Muscle of leg (tissue), 9 donors: ENCODE results near the gene KRTAP19-7. TPM values are rescaled to one million over a fixed set of nuclear protein-coding genes. Genes with fewer than 3 reads are reported as not detected.

Source experiments
- polyA plus RNA-seq, 8 donors: library from polyadenylated mRNA; unstranded; fragments of 120-200 nt; gene quantifications; one replicate each; pipeline versions ENCODE4 v1.2.1 to v1.2.3, GENCODE V29; 2013; ENCODE audit warnings: inconsistent platforms in 1 of 8, low replicate concordance in 1 of 8; ENCODE audit not compliant: insufficient read length in 8 of 8, insufficient read depth in 1 of 8
- total RNA-seq: library from RNA; stranded (reverse); fragments of 120-200 nt; gene quantifications from one replicate; pipeline ENCODE4 v1.2.4, GENCODE V29; 2013

KRTAP19-7 gene
- total and polyA plus RNA-seq, 9 donors: not detected

Other genes with a start within 250 kb of the KRTAP19-7 start
- gene KRTAP26-1, start 241.0 kb downstream of the KRTAP19-7 start, total RNA-seq: not detected
- not detected for gene KRTAP26-1, start 241.0 kb downstream of the KRTAP19-7 start, polyA plus RNA-seq
- not detected for gene KRTAP27-1, start 223.6 kb downstream of the KRTAP19-7 start, total RNA-seq
- gene KRTAP27-1, start 223.6 kb downstream of the KRTAP19-7 start, polyA plus RNA-seq: not detected
- not detected for gene KRTAP23-1, start 212.7 kb downstream of the KRTAP19-7 start, total RNA-seq
- gene KRTAP23-1, start 212.7 kb downstream of the KRTAP19-7 start, polyA plus RNA-seq: under 1 TPM in 1 of 8 donors, not detected in 7; 0.69 TPM
- gene KRTAP13-2, start 189.0 kb downstream of the KRTAP19-7 start, total RNA-seq: not detected
- not detected for gene KRTAP13-2, start 189.0 kb downstream of the KRTAP19-7 start, polyA plus RNA-seq
- gene KRTAP13-1, start 165.3 kb downstream of the KRTAP19-7 start, total RNA-seq: not detected
- not detected for gene KRTAP13-1, start 165.3 kb downstream of the KRTAP19-7 start, polyA plus RNA-seq
- not detected for gene KRTAP13-3, start 135.4 kb downstream of the KRTAP19-7 start, total RNA-seq
- gene KRTAP13-3, start 135.4 kb downstream of the KRTAP19-7 start, polyA plus RNA-seq: not detected
- gene KRTAP13-4, start 131.1 kb downstream of the KRTAP19-7 start, total RNA-seq: not detected
- gene KRTAP13-4, start 131.1 kb downstream of the KRTAP19-7 start, polyA plus RNA-seq: not detected
- not detected for gene KRTAP15-1, start 121.0 kb downstream of the KRTAP19-7 start, total RNA-seq
- not detected for gene KRTAP15-1, start 121.0 kb downstream of the KRTAP19-7 start, polyA plus RNA-seq
- gene KRTAP19-1, start 80.9 kb downstream of the KRTAP19-7 start, total RNA-seq: not detected
- not detected for gene KRTAP19-1, start 80.9 kb downstream of the KRTAP19-7 start, polyA plus RNA-seq
- gene KRTAP19-2, start 73.9 kb downstream of the KRTAP19-7 start, total RNA-seq: not detected
- gene KRTAP19-2, start 73.9 kb downstream of the KRTAP19-7 start, polyA plus RNA-seq: not detected
- gene KRTAP19-3, start 69.3 kb downstream of the KRTAP19-7 start, total RNA-seq: not detected
- not detected for gene KRTAP19-3, start 69.3 kb downstream of the KRTAP19-7 start, polyA plus RNA-seq
- gene KRTAP19-4, start 64.1 kb downstream of the KRTAP19-7 start, total RNA-seq: not detected
- not detected for gene KRTAP19-4, start 64.1 kb downstream of the KRTAP19-7 start, polyA plus RNA-seq
- gene KRTAP19-5, start 59.2 kb downstream of the KRTAP19-7 start, total RNA-seq: not detected
- gene KRTAP19-5, start 59.2 kb downstream of the KRTAP19-7 start, polyA plus RNA-seq: not detected
- not detected for gene KRTAP19-6, start 19.4 kb downstream of the KRTAP19-7 start, total RNA-seq
- gene KRTAP19-6, start 19.4 kb downstream of the KRTAP19-7 start, polyA plus RNA-seq: not detected
- not detected for gene KRTAP22-2, start 29.1 kb upstream of the KRTAP19-7 start, total RNA-seq
- not detected for gene KRTAP22-2, start 29.1 kb upstream of the KRTAP19-7 start, polyA plus RNA-seq
- gene KRTAP6-3, start 31.1 kb upstream of the KRTAP19-7 start, total RNA-seq: not detected
- not detected for gene KRTAP6-3, start 31.1 kb upstream of the KRTAP19-7 start, polyA plus RNA-seq
- not detected for gene KRTAP6-2, start 37.6 kb upstream of the KRTAP19-7 start, total RNA-seq
- gene KRTAP6-2, start 37.6 kb upstream of the KRTAP19-7 start, polyA plus RNA-seq: not detected
- not detected for gene KRTAP22-1, start 39.8 kb upstream of the KRTAP19-7 start, total RNA-seq
- gene KRTAP22-1, start 39.8 kb upstream of the KRTAP19-7 start, polyA plus RNA-seq: not detected
- gene KRTAP6-1, start 52.6 kb upstream of the KRTAP19-7 start, total RNA-seq: not detected
- not detected for gene KRTAP6-1, start 52.6 kb upstream of the KRTAP19-7 start, polyA plus RNA-seq
- not detected for gene KRTAP20-1, start 55.1 kb upstream of the KRTAP19-7 start, total RNA-seq
- not detected for gene KRTAP20-1, start 55.1 kb upstream of the KRTAP19-7 start, polyA plus RNA-seq
- not detected for gene KRTAP20-4, start 59.3 kb upstream of the KRTAP19-7 start, total RNA-seq
- not detected for gene KRTAP20-4, start 59.3 kb upstream of the KRTAP19-7 start, polyA plus RNA-seq
- gene KRTAP20-2, start 73.9 kb upstream of the KRTAP19-7 start, total RNA-seq: not detected
- not detected for gene KRTAP20-2, start 73.9 kb upstream of the KRTAP19-7 start, polyA plus RNA-seq
- gene KRTAP20-3, start 81.5 kb upstream of the KRTAP19-7 start, total RNA-seq: not detected
- not detected for gene KRTAP20-3, start 81.5 kb upstream of the KRTAP19-7 start, polyA plus RNA-seq
- gene KRTAP21-3, start 157.5 kb upstream of the KRTAP19-7 start, total RNA-seq: not detected
- gene KRTAP21-3, start 157.5 kb upstream of the KRTAP19-7 start, polyA plus RNA-seq: not detected
- not detected for gene KRTAP21-2, start 185.9 kb upstream of the KRTAP19-7 start, total RNA-seq
- not detected for gene KRTAP21-2, start 185.9 kb upstream of the KRTAP19-7 start, polyA plus RNA-seq
- gene KRTAP21-1, start 194.1 kb upstream of the KRTAP19-7 start, total RNA-seq: not detected
- not detected for gene KRTAP21-1, start 194.1 kb upstream of the KRTAP19-7 start, polyA plus RNA-seq